ENCODE measurements around the gene CD52.

CD52 gene

GRCh38 chr1:26352338-26352679 is 34.6 kb downstream of the CD52 start:
- H3K36me3 ChIP-seq (replicated peaks): no peaks in the 10 kb centered on the region
- in situ Hi-C loops (cut with HindIII; ENCODE audit: low pct_ligation_motif_present, low sequenced_read_pairs): no loop called here
- TF ChIP-seq CTCF (IDR thresholded peaks at IDR 0.05; ENCODE audit: low read depth, low read length, missing control alignments): no peak
- no peaks in the 10 kb centered on the region for H3K27me3 ChIP-seq (replicated peaks)
- H3K4me3 ChIP-seq (ENCODE audit: low read depth, low read length): no peak overlapping the region
- H3K27ac ChIP-seq: no peak overlapping the region
- no peak for DNase-seq

- no peak overlapping the region for H3K4me3 ChIP-seq (ENCODE audit: low read depth, low read length)
- no peaks in the 10 kb centered on the region for H3K27me3 ChIP-seq (replicated peaks)
- H3K36me3 ChIP-seq (replicated peaks): no peaks in the 10 kb centered on the region
- no peak for DNase-seq
- H3K27ac ChIP-seq: no peak overlapping the region
- TF ChIP-seq CTCF (IDR thresholded peaks at IDR 0.05; ENCODE audit: low read depth, low read length, missing control alignments): no peak
- in situ Hi-C loops (cut with HindIII; ENCODE audit: low pct_ligation_motif_present, low sequenced_read_pairs): no loop called here
Measured at GRCh38 chr1:26353210-26353859, 35.6 kb downstream of the CD52 start.

GRCh38 chr1:26353976-26354820 is 36.4 kb downstream of the CD52 start, which contains the start of gene CRYBG2:
Gene CRYBG2 (minus strand): TSS chr1:26354130. CDS start chr1:26346657, 7,473 bp downstream.
- no peak for DNase-seq
- Histone ChIP-seq H3K27ac (no peak within 1 kb of the TSS), H3K4me3 (ENCODE audit: low read depth, low read length) (no peak within 1 kb of the TSS), H3K27me3 (replicated peaks) (no peaks in the 10 kb centered on the region), H3K36me3 (replicated peaks) (no peaks in the 10 kb centered on the region)
- in situ Hi-C loops (cut with HindIII; ENCODE audit: low pct_ligation_motif_present, low sequenced_read_pairs): no loop called here
- no peak for TF ChIP-seq CTCF (IDR thresholded peaks at IDR 0.05; ENCODE audit: low read depth, low read length, missing control alignments)

GRCh38 chr1:26354972-26355371 is 37.2 kb downstream of the CD52 start:
- no peaks in the 10 kb centered on the region for H3K36me3 ChIP-seq (replicated peaks)
- H3K4me3 ChIP-seq (ENCODE audit: low read depth, low read length): no peak overlapping the region
- no peak for DNase-seq
- H3K27me3 ChIP-seq (replicated peaks): peaks cover 6% of the 10 kb centered on the region
- H3K27ac ChIP-seq: no peak overlapping the region
- TF ChIP-seq CTCF (IDR thresholded peaks at IDR 0.05; ENCODE audit: low read depth, low read length, missing control alignments): no peak
- in situ Hi-C loops (cut with HindIII; ENCODE audit: low pct_ligation_motif_present, low sequenced_read_pairs): no loop called here

- TF ChIP-seq CTCF (IDR thresholded peaks at IDR 0.05; ENCODE audit: low read depth, low read length, missing control alignments): no peak
- Histone ChIP-seq H3K4me3 (ENCODE audit: low read depth, low read length) (no peak overlapping the region), H3K27ac (no peak overlapping the region), H3K36me3 (replicated peaks) (no peaks in the 10 kb centered on the region), H3K27me3 (replicated peaks) (peaks cover 17% of the 10 kb centered on the region)
- DNase-seq: no peak
- in situ Hi-C loops (cut with HindIII; ENCODE audit: low pct_ligation_motif_present, low sequenced_read_pairs): no loop called here
Measured at GRCh38 chr1:26356106-26356505, 38.3 kb downstream of the CD52 start.

Measured in brain microvascular endothelial cell (primary cell).